Thymus (tissue), 11 donors: ENCODE data around the gene ZNF276. TPM values are rescaled to one million over a fixed set of nuclear protein-coding genes. Genes with fewer than 3 reads are reported as not detected.
"Not testable (repeated sequence)": the region's sequence is repeated elsewhere in the genome, so short reads cannot be mapped to it uniquely, and the experiment has no call there.

ENCODE experiments used
- DNase-seq, 9 donors: peaks; one replicate each; pipeline ENCODE4 v3.0.0-alpha.2; 2013; ENCODE audit warnings: low spot score in 9 of 9, low read depth in 6 of 9, missing footprints in 1 of 9
- H3K27ac ChIP-seq, 2 donors: one replicate each; pipeline ENCODE4 v1.5.1; 2013; ENCODE audit warnings: control low read depth in 1 of 2, low read depth in 1 of 2, low read length in 1 of 2, mild to moderate bottlenecking in 1 of 2, moderate library complexity in 1 of 2
- H3K27me3 ChIP-seq, 2 donors: one replicate each; pipeline ENCODE4 v1.5.1; 2013; ENCODE audit warnings: low read length in 1 of 2; ENCODE audit not compliant: control insufficient read depth in 2 of 2, insufficient read depth in 1 of 2
- H3K36me3 ChIP-seq, 2 donors: one replicate each; pipeline ENCODE4 v1.5.1; 2013; ENCODE audit warnings: low read length in 1 of 2, mild to moderate bottlenecking in 1 of 2, moderate library complexity in 1 of 2; ENCODE audit not compliant: control insufficient read depth in 2 of 2, insufficient read depth in 2 of 2
- H3K4me1 ChIP-seq, 2 donors: one replicate each; pipeline ENCODE4 v1.5.1; 2013; ENCODE audit warnings: low read length in 2 of 2; ENCODE audit not compliant: control insufficient read depth in 2 of 2, insufficient read depth in 2 of 2
- H3K4me3 ChIP-seq, 2 donors: one replicate each; pipeline ENCODE4 v1.5.1; 2013; ENCODE audit warnings: low read length in 2 of 2, control low read depth in 1 of 2, mild to moderate bottlenecking in 1 of 2
- H3K9me3 ChIP-seq, 2 donors: one replicate each; pipeline ENCODE4 v1.5.1; 2013; ENCODE audit warnings: low read length in 1 of 2, mild to moderate bottlenecking in 1 of 2; ENCODE audit not compliant: control insufficient read depth in 2 of 2, insufficient read depth in 1 of 2
- WGBS: extraction: QIAGEN DNeasy Blood & Tissue Kit; methylation state at CpG from one replicate; pipeline ENCODE4 v1.1.7; 2013; 5-methylcytosine and 5-hydroxymethylcytosine counted together
- polyA plus RNA-seq: library from polyadenylated mRNA; stranded (reverse); fragments of 200-250 nt; gene quantifications from one replicate; pipeline ENCODE4 v1.2.3, GENCODE V29; 2013
- total RNA-seq: library from RNA; stranded (reverse); fragments of 120-200 nt; gene quantifications from one replicate; pipeline ENCODE4 v1.2.4, GENCODE V29; 2013
- donor health status: healthy.

The ZNF276 gene
- total and polyA plus RNA-seq, 2 donors = 35.6 to 55.0 TPM

GRCh38 chr16:89782489-89782888 lies 61.2 kb downstream of the ZNF276 start:
- H3K36me3 ChIP-seq = peaks cover 60 to 62% of the 10 kb centered on the region in 2 donors
- no peak for DNase-seq
- no peaks in the 10 kb centered on the region for H3K27me3 ChIP-seq
- peaks cover 0 to 4% of the 10 kb centered on the region in 2 donors for H3K4me1 ChIP-seq
- no peaks in the 10 kb centered on the region for H3K9me3 ChIP-seq
- H3K27ac ChIP-seq = no peak overlapping the region
- H3K4me3 ChIP-seq = no peak overlapping the region
- 96% methylated on average over 6 of the region's 6 CpGs for WGBS

- 91% methylated on average over 6 of the region's 6 CpGs for WGBS
- not testable (repeated sequence) for H3K4me3 ChIP-seq, H3K4me1 ChIP-seq, H3K27me3 ChIP-seq, DNase-seq, H3K27ac ChIP-seq, H3K9me3 ChIP-seq
- H3K36me3 ChIP-seq = peaks cover 61 to 66% of the 10 kb centered on the region in 2 donors
These were observed 62.6 kb downstream of the ZNF276 start for GRCh38 chr16:89783952-89784351.

GRCh38 chr16:89784406-89784805 lies 63.1 kb downstream of the ZNF276 start:
- Histone ChIP-seq H3K9me3 (no peaks in the 10 kb centered on the region), H3K4me1 (peaks cover 0 to 4% of the 10 kb centered on the region in 2 donors), H3K4me3 (no peak overlapping the region), H3K36me3 (peaks cover 61 to 64% of the 10 kb centered on the region in 2 donors), H3K27me3 (no peaks in the 10 kb centered on the region), H3K27ac (no peak overlapping the region)
- 95% methylated on average over 7 of the region's 7 CpGs for WGBS
- no peak for DNase-seq

- H3K36me3 ChIP-seq = peaks cover 56 to 59% of the 10 kb centered on the region in 2 donors
- DNase-seq = peak in 3 of 9 donors; percentile 8 to 42 (median 11)
- 87% methylated on average over 11 of the region's 11 CpGs for WGBS
These were observed 64.3 kb downstream of the ZNF276 start for GRCh38 chr16:89785523-89786155.

DNA sequence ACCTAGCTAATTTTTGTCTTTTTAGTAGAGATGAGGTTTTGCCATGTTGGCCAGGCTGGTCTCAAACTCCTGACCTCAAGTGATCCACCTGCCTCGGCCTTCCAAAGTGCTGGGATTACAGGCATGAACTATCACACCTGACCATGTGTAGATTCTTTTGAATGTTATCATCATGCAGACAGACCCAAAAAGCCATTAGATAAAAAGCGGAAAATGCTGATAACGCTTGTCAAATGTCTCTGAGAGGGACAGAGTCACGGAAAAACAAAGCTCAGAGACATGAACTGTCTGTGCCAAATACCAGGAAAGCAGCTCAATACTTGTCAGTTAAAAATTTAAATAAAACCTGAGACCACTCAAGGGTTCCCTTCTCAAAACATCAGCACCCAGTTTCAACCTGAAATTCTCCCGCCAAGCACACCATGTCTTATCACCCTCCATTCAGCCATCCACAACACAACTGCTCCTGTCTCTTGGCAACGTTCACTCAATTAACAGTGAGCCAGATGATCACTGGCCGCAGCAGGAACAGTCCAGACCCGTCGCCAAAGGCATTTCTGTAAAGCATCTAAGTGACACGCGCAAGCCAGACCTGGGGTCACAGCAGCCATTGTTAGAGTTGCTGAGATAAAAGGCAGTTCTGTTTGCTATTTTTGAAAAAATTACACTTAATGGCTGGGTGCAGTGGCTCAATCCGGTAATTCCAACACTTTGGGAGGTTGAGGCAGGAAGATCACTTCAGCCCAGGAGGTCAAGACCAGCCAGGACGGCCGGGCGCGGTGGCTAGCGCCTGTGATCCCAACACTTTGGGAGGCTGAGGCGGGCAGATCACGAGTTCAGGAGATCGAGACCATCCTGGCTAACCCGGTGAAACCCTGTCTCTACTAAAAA lies 65.4 kb downstream of the ZNF276 start:
- no peak overlapping the region for H3K4me3 ChIP-seq
- H3K4me1 ChIP-seq = peaks cover 0 to 4% of the 10 kb centered on the region in 2 donors
- DNase-seq = no peak
- no peak overlapping the region for H3K27ac ChIP-seq
- H3K9me3 ChIP-seq = no peaks in the 10 kb centered on the region
- H3K27me3 ChIP-seq = no peaks in the 10 kb centered on the region
- H3K36me3 ChIP-seq = peaks cover 67 to 69% of the 10 kb centered on the region in 2 donors
- 96% methylated on average over 21 of the region's 21 CpGs for WGBS

More at GRCh38 chr16:89785523-89786155, 64.3 kb downstream of the ZNF276 start:
- no peak overlapping the region for H3K27ac ChIP-seq
- no peaks in the 10 kb centered on the region for H3K27me3 ChIP-seq
- no peak overlapping the region for H3K4me3 ChIP-seq
- peaks cover 0 to 4% of the 10 kb centered on the region in 2 donors for H3K4me1 ChIP-seq
- no peaks in the 10 kb centered on the region for H3K9me3 ChIP-seq

DNA sequence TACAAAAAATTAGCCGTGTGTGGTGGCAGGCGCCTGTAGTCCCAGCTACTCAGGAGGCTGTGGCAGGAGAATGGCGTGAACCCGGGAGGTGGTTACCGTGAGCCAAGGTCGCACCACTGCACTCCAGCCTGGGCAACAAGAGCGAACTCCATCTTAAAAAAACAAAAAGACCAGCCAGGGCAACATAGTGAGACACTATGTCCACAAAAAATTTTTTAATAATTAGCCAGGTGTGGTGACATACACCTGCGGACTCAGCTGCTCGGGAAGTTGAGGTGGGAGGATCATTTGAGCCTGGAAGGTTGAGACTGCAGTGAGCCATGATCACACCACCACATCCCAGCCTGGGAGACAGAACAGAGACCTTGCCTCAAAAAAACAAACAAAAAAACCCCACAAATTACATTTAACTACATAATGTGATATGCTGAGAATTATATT lies 66.0 kb downstream of the ZNF276 start:
- no peak for DNase-seq
- Histone ChIP-seq H3K4me3 (no peak overlapping the region), H3K27me3 (no peaks in the 10 kb centered on the region), H3K9me3 (no peaks in the 10 kb centered on the region), H3K36me3 (peaks cover 71 to 74% of the 10 kb centered on the region in 2 donors), H3K4me1 (peaks cover 0 to 4% of the 10 kb centered on the region in 2 donors), H3K27ac (no peak overlapping the region)
- 99% methylated on average over 9 of the region's 9 CpGs for WGBS

Other genes starting within 250 kb of the ZNF276 start
- 24.8 TPM for gene ANKRD11, start 231.0 kb upstream of the ZNF276 start, total RNA-seq
- 79.5 TPM for gene ANKRD11, start 231.0 kb upstream of the ZNF276 start, polyA plus RNA-seq
- gene SPG7, start 213.1 kb upstream of the ZNF276 start, total RNA-seq = 51.9 TPM
- gene SPG7, start 213.1 kb upstream of the ZNF276 start, polyA plus RNA-seq = 164 TPM
- 4,686 TPM for gene RPL13, start 160.9 kb upstream of the ZNF276 start, total RNA-seq
- 5,597 TPM for gene RPL13, start 160.9 kb upstream of the ZNF276 start, polyA plus RNA-seq
- gene CPNE7, start 145.8 kb upstream of the ZNF276 start, total RNA-seq = 12.8 TPM
- 9.6 TPM for gene CPNE7, start 145.8 kb upstream of the ZNF276 start, polyA plus RNA-seq
- gene DPEP1, start 107.9 kb upstream of the ZNF276 start, total RNA-seq = 1.7 TPM
- gene DPEP1, start 107.9 kb upstream of the ZNF276 start, polyA plus RNA-seq = 2.9 TPM
- gene CHMP1A, start 63.8 kb upstream of the ZNF276 start, total RNA-seq = 40.8 TPM
- gene CHMP1A, start 63.8 kb upstream of the ZNF276 start, polyA plus RNA-seq = 70.8 TPM
- 4.7 TPM for gene SPATA33, start 63.7 kb upstream of the ZNF276 start, total RNA-seq
- gene SPATA33, start 63.7 kb upstream of the ZNF276 start, polyA plus RNA-seq = 8.1 TPM
- gene CDK10, start 34.8 kb upstream of the ZNF276 start, total RNA-seq = 38.3 TPM
- 124 TPM for gene CDK10, start 34.8 kb upstream of the ZNF276 start, polyA plus RNA-seq
- 6.8 TPM for gene SPATA2L, start 19.8 kb upstream of the ZNF276 start, total RNA-seq
- gene SPATA2L, start 19.8 kb upstream of the ZNF276 start, polyA plus RNA-seq = 9.1 TPM
- gene VPS9D1, start 639 bp upstream of the ZNF276 start, total RNA-seq = 2.1 TPM
- 25.1 TPM for gene VPS9D1, start 639 bp upstream of the ZNF276 start, polyA plus RNA-seq
- 14.1 TPM for gene FANCA, start 95.1 kb downstream of the ZNF276 start, total RNA-seq
- gene FANCA, start 95.1 kb downstream of the ZNF276 start, polyA plus RNA-seq = 11.1 TPM
- gene SPIRE2, start 106.9 kb downstream of the ZNF276 start, total RNA-seq = 1.6 TPM
- 3.7 TPM for gene SPIRE2, start 106.9 kb downstream of the ZNF276 start, polyA plus RNA-seq
- 104 TPM for gene TCF25, start 152.1 kb downstream of the ZNF276 start, total RNA-seq
- gene TCF25, start 152.1 kb downstream of the ZNF276 start, polyA plus RNA-seq = 200 TPM
- 0.99 TPM for gene MC1R, start 197.3 kb downstream of the ZNF276 start, total RNA-seq
- gene MC1R, start 197.3 kb downstream of the ZNF276 start, polyA plus RNA-seq = 20.4 TPM
- 3.4 TPM for gene TUBB3, start 201.8 kb downstream of the ZNF276 start, total RNA-seq
- 10.6 TPM for gene TUBB3, start 201.8 kb downstream of the ZNF276 start, polyA plus RNA-seq
- 20.8 TPM for gene DEF8, start 227.2 kb downstream of the ZNF276 start, total RNA-seq
- 37.8 TPM for gene DEF8, start 227.2 kb downstream of the ZNF276 start, polyA plus RNA-seq